ENCODE measurements around the gene PARP11. TPM values are rescaled to one million over a fixed set of nuclear protein-coding genes. Genes with fewer than 3 reads are reported as not detected.

Gene PARP11
- total RNA-seq, 1 experiment from 2014 or later: 2.7 TPM

DNA sequence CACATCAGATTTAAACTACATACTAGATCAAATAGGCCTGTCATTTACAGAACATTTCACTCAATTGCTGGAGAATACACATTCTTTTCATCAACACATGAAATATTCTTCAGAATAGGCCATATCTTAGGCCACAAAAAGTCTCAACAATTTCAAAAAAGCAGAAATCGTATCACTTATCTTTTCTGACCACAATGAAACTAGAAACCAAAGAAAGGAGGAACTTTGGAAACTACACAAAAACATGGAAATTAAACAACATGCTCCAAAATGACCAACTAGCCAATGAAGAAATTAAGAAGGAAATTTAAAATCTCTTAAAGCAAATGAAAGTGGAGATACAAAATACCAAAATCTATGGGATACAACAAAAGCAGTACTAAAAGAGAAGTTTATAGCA, 35.1 kb downstream of the PARP11 start:
- Histone ChIP-seq H3K9me3 (ENCODE audit: control insufficient read depth in 1 of 2, insufficient read depth in 1 of 2, low read depth in 1 of 2, low read length in 2 of 2) (no peaks in the 10 kb centered on the region; a peak in 1 of 4 replicates), H2AFZ (ENCODE audit: low read depth, low read length, poor library complexity, severe bottlenecking) (no peak overlapping the region), H3K4me1 (ENCODE audit: control insufficient read depth in 1 of 2, insufficient read depth in 2 of 2, low read length in 2 of 2) (no peaks in the 10 kb centered on the region), H3K9ac (ENCODE audit: low read length) (no peak overlapping the region), H3K4me2 (ENCODE audit: low read length) (no peak overlapping the region), H3K79me2 (ENCODE audit: insufficient read depth, low read length) (no peaks in the 10 kb centered on the region), H3K27me3 (ENCODE audit: insufficient read depth, low read length) (no peaks in the 10 kb centered on the region), H3K4me3 (replicated peaks in 1 of 2; ENCODE audit: low read depth in 1 of 2, low read length in 2 of 2) (no peak overlapping the region), H3K36me3 (ENCODE audit: control insufficient read depth in 1 of 2, insufficient read depth in 2 of 2, low read length in 2 of 2) (no peaks in the 10 kb centered on the region), H3K27ac (ENCODE audit: low read depth, low read length) (no peak overlapping the region), H4K20me1 (ENCODE audit: insufficient read depth) (no peaks in the 10 kb centered on the region), H3K9me2 (ENCODE audit: insufficient read depth) (no peaks in the 10 kb centered on the region)
- DNase-seq (ENCODE audit: low read depth, low spot score) (no peak), ATAC-seq (no peak)
- CTCF ChIA-PET: no interaction called here
- RAD21 ChIA-PET (ENCODE audit: low non-redundant PET in 1 of 2, low total read pairs in 2 of 2, uncharacterized antibody in 2 of 2, unreplicated experiment in 2 of 2): no interaction called here
- POLR2A ChIA-PET: no interaction called here
- intact Hi-C loops (cut with micrococcal nuclease): no loop called here
- BruUV-seq (replicated peaks): no TSS peak
- TF ChIP-seq SIN3A (IDR thresholded peaks at IDR 0.05; ENCODE audit: low read depth) (no peak), POLR2A (IDR thresholded peaks at IDR 0.05; ENCODE audit: borderline replicate concordance, extremely low read depth, insufficient read depth, insufficient read length) (no peak)
- TF ChIP-seq, protein P1, sequence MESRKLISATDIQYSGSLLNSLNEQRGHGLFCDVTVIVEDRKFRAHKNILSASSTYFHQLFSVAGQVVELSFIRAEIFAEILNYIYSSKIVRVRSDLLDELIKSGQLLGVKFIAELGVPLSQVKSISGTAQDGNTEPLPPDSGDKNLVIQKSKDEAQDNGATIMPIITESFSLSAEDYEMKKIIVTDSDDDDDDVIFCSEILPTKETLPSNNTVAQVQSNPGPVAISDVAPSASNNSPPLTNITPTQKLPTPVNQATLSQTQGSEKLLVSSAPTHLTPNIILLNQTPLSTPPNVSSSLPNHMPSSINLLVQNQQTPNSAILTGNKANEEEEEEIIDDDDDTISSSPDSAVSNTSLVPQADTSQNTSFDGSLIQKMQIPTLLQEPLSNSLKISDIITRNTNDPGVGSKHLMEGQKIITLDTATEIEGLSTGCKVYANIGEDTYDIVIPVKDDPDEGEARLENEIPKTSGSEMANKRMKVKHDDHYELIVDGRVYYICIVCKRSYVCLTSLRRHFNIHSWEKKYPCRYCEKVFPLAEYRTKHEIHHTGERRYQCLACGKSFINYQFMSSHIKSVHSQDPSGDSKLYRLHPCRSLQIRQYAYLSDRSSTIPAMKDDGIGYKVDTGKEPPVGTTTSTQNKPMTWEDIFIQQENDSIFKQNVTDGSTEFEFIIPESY (IDR thresholded peaks at IDR 0.05; ENCODE audit: extremely low read depth, insufficient replicate concordance, low read length): no peak

GRCh38 chr12:3837049-3837448, 36.1 kb downstream of the PARP11 start:
- H3K27ac ChIP-seq (ENCODE audit: low read depth, low read length): no peak overlapping the region
- ATAC-seq: no peak
- no peak for DNase-seq (ENCODE audit: low read depth, low spot score)
- no peaks in the 10 kb centered on the region for H3K27me3 ChIP-seq (ENCODE audit: insufficient read depth, low read length)
- no peaks in the 10 kb centered on the region for H3K4me1 ChIP-seq (ENCODE audit: control insufficient read depth in 1 of 2, insufficient read depth in 2 of 2, low read length in 2 of 2)
- ChIA-PET CTCF (interaction anchor here (1.1 kb wide), 1 partner anchor 537 kb away, joined by 5 read pairs; no protein-coding TSS in a partner anchor), RAD21 (ENCODE audit: low non-redundant PET in 1 of 2, low total read pairs in 2 of 2, uncharacterized antibody in 2 of 2, unreplicated experiment in 2 of 2) (no interaction called here), POLR2A (no interaction called here)
- BruUV-seq (replicated peaks): no TSS peak
- no peaks in the 10 kb centered on the region for H4K20me1 ChIP-seq (ENCODE audit: insufficient read depth)
- no peaks in the 10 kb centered on the region for H3K36me3 ChIP-seq (ENCODE audit: control insufficient read depth in 1 of 2, insufficient read depth in 2 of 2, low read length in 2 of 2)
- H3K79me2 ChIP-seq (ENCODE audit: insufficient read depth, low read length): no peaks in the 10 kb centered on the region
- no peaks in the 10 kb centered on the region; a peak in 1 of 4 replicates for H3K9me3 ChIP-seq (ENCODE audit: control insufficient read depth in 1 of 2, insufficient read depth in 1 of 2, low read depth in 1 of 2, low read length in 2 of 2)
- H3K9ac ChIP-seq (ENCODE audit: low read length): no peak overlapping the region
- no peaks in the 10 kb centered on the region for H3K9me2 ChIP-seq (ENCODE audit: insufficient read depth)
- intact Hi-C loops (cut with micrococcal nuclease): no loop called here
- no peak overlapping the region for H3K4me3 ChIP-seq (replicated peaks in 1 of 2; ENCODE audit: low read depth in 1 of 2, low read length in 2 of 2)
- no peak overlapping the region for H2AFZ ChIP-seq (ENCODE audit: low read depth, low read length, poor library complexity, severe bottlenecking)
- no peak overlapping the region for H3K4me2 ChIP-seq (ENCODE audit: low read length)
- no peak for TF ChIP-seq POLR2AphosphoS5 (IDR thresholded peaks at IDR 0.05; ENCODE audit: low read depth, low read length)
- TF ChIP-seq JUND (IDR thresholded peaks at IDR 0.05): no peak
- no peak for TF ChIP-seq TCF7L2 (IDR thresholded peaks at IDR 0.05; ENCODE audit: borderline replicate concordance, extremely low read depth, insufficient read depth, insufficient read length)
- no peak for TF ChIP-seq YY1 (IDR thresholded peaks at IDR 0.05; ENCODE audit: extremely low read depth, insufficient replicate concordance, low read depth, low read length)
- no peak for TF ChIP-seq EZH2 (IDR thresholded peaks at IDR 0.05)
- TF ChIP-seq ZNF274 (IDR thresholded peaks at IDR 0.05; ENCODE audit: low read depth, low read length): no peak
- no peak for TF ChIP-seq POLR2A (IDR thresholded peaks at IDR 0.05; ENCODE audit: borderline replicate concordance, extremely low read depth, insufficient read depth, insufficient read length)
- TF ChIP-seq CBX3 (IDR thresholded peaks at IDR 0.05; ENCODE audit: low read depth): no peak
- TF ChIP-seq SP1 (IDR thresholded peaks at IDR 0.05; ENCODE audit: low read depth): no peak
- TF ChIP-seq REST (IDR thresholded peaks at IDR 0.05; ENCODE audit: low read depth): no peak
- peak in 1 of 3 experiments; percentile 17; a peak in 1 of 6 replicates for TF ChIP-seq CTCF (IDR thresholded peaks at IDR 0.05 in 2 of 3, conservative IDR thresholded peaks at IDR 0.05 in 1 of 3; ENCODE audit: borderline replicate concordance in 1 of 3, insufficient read depth in 1 of 3, low read depth in 2 of 3, low read length in 2 of 3)

All from HCT116 (cell line).